IMR-90 (cell line): ENCODE measurements around the gene PLA2G4A. TPM values are rescaled to one million over a fixed set of nuclear protein-coding genes. Genes with fewer than 3 reads are reported as not detected.

Source experiments
- ATAC-seq: fragments of 200-7000 bp; cut with Tn5 transposase; 2 replicates; pipeline ENCODE4 v1.9.1; 2020; ENCODE audit warnings: low read depth, mild to moderate bottlenecking, moderate library complexity
- BruUV-seq: library from RNA; stranded (reverse); fragments of 400-500 nt; replicated peaks from 2 replicates; lab custom pipeline; 2021; lab: Mats Ljungman, UMichigan
- CTCF ChIA-PET: fragments of 300-600 bp; formaldehyde crosslinking; extraction: SDS; loops from one replicate; lab custom pipeline; 2021; ENCODE audit warnings: antibody characterized with exemption; lab: Yijun Ruan, JAX
- POLR2A ChIA-PET: fragments of 300-600 bp; sonication (Branson Sonifier 250); formaldehyde crosslinking; loops from one replicate; lab custom pipeline; 2022; ENCODE audit warnings: antibody characterized with exemption; ENCODE audit not compliant: unreplicated experiment; lab: Charles Lee
- DNase-seq: peaks from one replicate; pipeline ENCODE4 v3.0.0; 2013
- H2AFZ ChIP-seq: replicated peaks from 2 replicates; pipeline ENCODE3; 2013; ENCODE audit warnings: low read length, mild to moderate bottlenecking; ENCODE audit not compliant: poor library complexity
- H2AK5ac ChIP-seq: 2 replicates; pipeline ENCODE4 v1.6.1; 2013; ENCODE audit warnings: low read depth, low read length, inconsistent platforms
- H2AK9ac ChIP-seq: replicated peaks from 2 replicates; pipeline ENCODE3; 2013; ENCODE audit warnings: mild to moderate bottlenecking, low read depth, low read length, moderate library complexity; ENCODE audit not compliant: poor library complexity
- H2BK120ac ChIP-seq: 2 replicates; pipeline ENCODE4 v1.6.1; 2013; ENCODE audit warnings: low read depth, low read length, inconsistent platforms
- H2BK15ac ChIP-seq: 3 replicates; pipeline ENCODE4 v1.6.1; 2013; ENCODE audit warnings: low read depth, low read length, inconsistent platforms
- H2BK20ac ChIP-seq: 2 replicates; pipeline ENCODE4 v1.6.1; 2013; ENCODE audit warnings: low read depth, mild to moderate bottlenecking, inconsistent platforms, low read length, moderate library complexity
- H2BK5ac ChIP-seq: 2 replicates; pipeline ENCODE4 v1.6.1; 2013; ENCODE audit warnings: mild to moderate bottlenecking, low read depth, low read length, inconsistent platforms; ENCODE audit not compliant: poor library complexity, severe bottlenecking
- H3K14ac ChIP-seq: replicated peaks from 2 replicates; pipeline ENCODE4 v1.6.1; 2013; ENCODE audit warnings: low read depth, low read length, inconsistent platforms
- H3K18ac ChIP-seq: 2 replicates; pipeline ENCODE4 v1.6.1; 2013; ENCODE audit warnings: low read depth, low read length, control low read depth
- H3K23ac ChIP-seq: 2 replicates; pipeline ENCODE4 v1.6.1; 2013; ENCODE audit warnings: low read depth, low read length, inconsistent platforms
- H3K27ac ChIP-seq: 2 replicates; pipeline ENCODE4 v1.5.1; 2013; ENCODE audit warnings: mild to moderate bottlenecking, control low read depth, low read length; ENCODE audit not compliant: insufficient read depth
- H3K27me3 ChIP-seq: 2 replicates; pipeline ENCODE4 v1.6.1; 2013; ENCODE audit warnings: low read length; ENCODE audit not compliant: control insufficient read depth, insufficient read depth
- H3K36me3 ChIP-seq: 2 replicates; pipeline ENCODE4 v1.6.1; 2013; ENCODE audit warnings: low read length, mixed read lengths; ENCODE audit not compliant: control insufficient read depth, insufficient read depth
- H3K4ac ChIP-seq: 2 replicates; pipeline ENCODE4 v1.6.1; 2013; ENCODE audit warnings: low read depth, low read length, inconsistent platforms
- H3K4me1 ChIP-seq: 2 replicates; pipeline ENCODE4 v1.6.1; 2013; ENCODE audit warnings: low read length, mixed read lengths; ENCODE audit not compliant: control insufficient read depth, insufficient read depth
- H3K4me2 ChIP-seq: 2 replicates; pipeline ENCODE4 v1.6.1; 2013; ENCODE audit warnings: low read depth, mild to moderate bottlenecking, control low read depth, low read length, moderate library complexity
- H3K4me3 ChIP-seq: 2 replicates; pipeline ENCODE4 v1.5.1; 2013; ENCODE audit warnings: low read depth, mild to moderate bottlenecking, control low read depth, low read length, moderate library complexity; ENCODE audit not compliant: insufficient read depth
- H3K56ac ChIP-seq: 2 replicates; pipeline ENCODE4 v1.6.1; 2013; ENCODE audit warnings: low read length, inconsistent platforms; ENCODE audit not compliant: insufficient read depth; ENCODE audit errors: extremely low read depth
- H3K79me1 ChIP-seq, 2 experiments: 2 replicates each; pipeline ENCODE4 v1.6.1; 2013; ENCODE audit warnings: low read length in 2 of 2, inconsistent platforms in 1 of 2, low read depth in 1 of 2
- H3K9ac ChIP-seq: 2 replicates; pipeline ENCODE4 v1.6.1; 2013; ENCODE audit warnings: low read depth, low read length, control low read depth
- H3K9me1 ChIP-seq: 2 replicates; pipeline ENCODE4 v1.6.1; 2013; ENCODE audit warnings: low read length, inconsistent platforms; ENCODE audit not compliant: insufficient read depth
- H3K9me3 ChIP-seq: 2 replicates; pipeline ENCODE4 v1.6.1; 2013; ENCODE audit warnings: low read length; ENCODE audit not compliant: control insufficient read depth, insufficient read depth
- H4K20me1 ChIP-seq: 2 replicates; pipeline ENCODE4 v1.6.1; 2013; ENCODE audit warnings: low read length, inconsistent platforms; ENCODE audit not compliant: insufficient read depth
- H4K5ac ChIP-seq: 2 replicates; pipeline ENCODE4 v1.6.1; 2013; ENCODE audit warnings: mild to moderate bottlenecking, low read depth, low read length, control low read depth
- H4K8ac ChIP-seq, 2 experiments: 2 replicates each; pipeline ENCODE4 v1.6.1; 2013; ENCODE audit warnings: low read depth in 2 of 2, low read length in 2 of 2, control low read depth in 1 of 2, inconsistent platforms in 1 of 2
- H4K91ac ChIP-seq: 2 replicates; pipeline ENCODE4 v1.6.1; 2013; ENCODE audit warnings: low read depth, low read length, inconsistent platforms; ENCODE audit not compliant: insufficient read depth
- BHLHE40 ChIP-seq: fragments of 150-350 bp; IDR thresholded peaks from 2 replicates; pipeline ENCODE4 v1.6.1; 2016; ENCODE audit warnings: mild to moderate bottlenecking, low read depth, low read length
- CEBPB ChIP-seq: IDR thresholded peaks from 2 replicates; pipeline ENCODE4 v1.6.1; 2012; ENCODE audit warnings: low read depth, low read length, improper control_type of control experiment
- CHD1 ChIP-seq: IDR thresholded peaks from 2 replicates; pipeline ENCODE4 v1.6.1; 2012; ENCODE audit warnings: low read depth, low read length, improper control_type of control experiment
- MAZ ChIP-seq: IDR thresholded peaks from 2 replicates; pipeline ENCODE4 v1.6.1; 2012; ENCODE audit warnings: low read depth, mild to moderate bottlenecking, low read length, improper control_type of control experiment, moderate library complexity, borderline replicate concordance
- MXI1 ChIP-seq: IDR thresholded peaks from 2 replicates; pipeline ENCODE4 v1.6.1; 2012; ENCODE audit warnings: low read depth, mild to moderate bottlenecking, low read length, moderate library complexity, borderline replicate concordance
- NFE2L2 ChIP-seq: fragments of 150-350 bp; IDR thresholded peaks from 2 replicates; pipeline ENCODE4 v1.6.1; 2016; ENCODE audit warnings: low read depth, mild to moderate bottlenecking, low read length
- RAD21 ChIP-seq: IDR thresholded peaks from 2 replicates; pipeline ENCODE4 v1.6.1; 2012; ENCODE audit warnings: low read length, improper control_type of control experiment
- RCOR1 ChIP-seq: IDR thresholded peaks from 2 replicates; pipeline ENCODE4 v1.6.1; 2012; ENCODE audit warnings: mild to moderate bottlenecking, low read length, improper control_type of control experiment; ENCODE audit not compliant: insufficient replicate concordance
- SMC3 ChIP-seq: fragments of 150-350 bp; IDR thresholded peaks from 2 replicates; pipeline ENCODE4 v1.6.1; 2016; ENCODE audit warnings: low read depth, mild to moderate bottlenecking, antibody characterized with exemption, low read length, moderate library complexity
- USF2 ChIP-seq: fragments of 150-350 bp; IDR thresholded peaks from 2 replicates; pipeline ENCODE4 v1.6.1; 2017; ENCODE audit warnings: mild to moderate bottlenecking, antibody characterized with exemption, low read length, low read depth
- WGBS, 2 experiments: methylation state at CpG; one replicate each; pipeline versions ENCODE4 v1.1.5 to v1.1.7; 2013; ENCODE audit warnings: missing lambda C conversion rate in 2 of 2; ENCODE audit not compliant: insufficient read length in 1 of 2; ENCODE audit errors: extremely low coverage in 2 of 2; 5-methylcytosine and 5-hydroxymethylcytosine counted together
- dilution Hi-C: fragments of 300-500 bp; cut with HindIII; formaldehyde crosslinking; loops from one replicate; pipeline ENCODE4 v1.14.3; 2018; ENCODE audit warnings: low sequenced_read_pairs; ENCODE audit not compliant: unreplicated experiment
- in situ Hi-C: fragments of 300-500 bp; cut with MboI; formaldehyde crosslinking; loops from 3 replicates; pipeline ENCODE4 v1.14.3; 2019; ENCODE audit warnings: low sequenced_read_pairs, inconsistent platforms, mixed read lengths
- intact Hi-C: fragments of 100-400 bp; cut with micrococcal nuclease; formaldehyde crosslinking; loops from 2 replicates; pipeline ENCODE4 v1.10.0; 2022
- polyA plus RNA-seq, 3 experiments: library from polyadenylated mRNA; depleted of rRNA; stranded (reverse); fragments of >200 nt; gene quantifications; 2 replicates each; pipeline ENCODE4 v1.2.3, GENCODE V29; 2012; ENCODE audit warnings: low replicate concordance in 1 of 3
- total RNA-seq: library from RNA; depleted of rRNA; stranded (reverse); fragments of >200 nt; gene quantifications from 2 replicates; pipeline ENCODE4 v1.2.3, GENCODE V29; 2012

PLA2G4A gene
- total and polyA plus RNA-seq, 2 of the 4 experiments (the other 2 are of a cell fraction): 1.6 to 3.8 TPM

DNA sequence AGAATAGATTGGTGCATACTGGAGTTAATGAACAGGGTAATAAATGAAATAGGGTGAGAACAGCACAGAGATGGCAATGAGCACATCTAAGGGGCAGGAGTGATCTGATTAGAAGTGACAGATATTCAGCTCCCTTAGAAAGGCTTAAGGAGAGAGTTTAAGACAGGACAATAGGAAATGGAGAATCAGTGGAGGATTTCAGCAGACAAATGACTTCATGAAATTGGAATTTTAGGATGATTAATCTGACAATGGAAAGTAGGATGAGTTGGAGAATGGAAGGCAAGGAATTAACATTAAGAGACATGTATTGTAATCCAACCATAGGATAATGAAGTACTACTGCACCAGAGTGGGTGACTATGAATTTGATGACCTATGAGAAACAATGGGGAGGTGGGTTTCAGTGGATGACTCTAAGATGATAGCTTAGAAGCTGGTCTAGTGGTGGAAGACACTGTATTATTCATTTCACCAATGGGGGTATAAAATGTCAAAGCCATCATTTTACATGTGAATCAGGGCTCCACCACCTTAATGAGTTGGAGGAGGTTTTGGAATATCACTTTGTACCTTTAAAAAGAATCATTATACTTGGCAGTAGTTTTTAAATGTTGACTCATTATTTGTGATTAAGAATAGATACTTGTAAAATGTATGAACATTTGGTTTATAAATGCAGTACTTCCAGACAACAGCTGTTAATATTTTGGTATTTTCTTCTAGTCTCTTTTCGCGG lies 139.1 kb downstream of the PLA2G4A start:
- TF ChIP-seq MAZ (no peak), CEBPB (no peak), NFE2L2 (no peak), MXI1 (no peak), RCOR1 (no peak), SMC3 (no peak), CHD1 (no peak), USF2 (no peak), BHLHE40 (no peak), RAD21 (no peak)
- Histone ChIP-seq H3K14ac (no peak overlapping the region), H2BK15ac (peak overlapping the region; percentile 66; the same call in 1 of the 3 replicates), H2BK120ac (no peak overlapping the region), H4K20me1 (no peaks in the 10 kb centered on the region), H3K4ac (no peak overlapping the region), H3K9ac (no peak overlapping the region), H3K56ac (no peak overlapping the region), H3K9me3 (no peaks in the 10 kb centered on the region), H3K79me1 (no peaks in the 10 kb centered on the region), H2BK20ac (0 out of 2 replicates have a peak overlapping the region, but pooled peaks have one; percentile 39), H3K18ac (no peak overlapping the region; the same call in 1 of the 2 replicates), H4K8ac (no peak overlapping the region), H3K4me3 (no peak overlapping the region), H2BK5ac (peak overlapping the region; percentile 45), H3K36me3 (no peaks in the 10 kb centered on the region), H3K4me2 (no peak overlapping the region; the same call in 1 of the 2 replicates), H3K23ac (no peak overlapping the region), H2AK5ac (no peak overlapping the region), H3K27me3 (no peaks in the 10 kb centered on the region), H2AK9ac (no peak overlapping the region), H4K5ac (no peak overlapping the region; the same call in 1 of the 2 replicates), H3K9me1 (no peaks in the 10 kb centered on the region), H3K27ac (no peak overlapping the region), H3K4me1 (no peaks in the 10 kb centered on the region; the same call in 1 of the 2 replicates), H2AFZ (no peak overlapping the region), H4K91ac (no peak overlapping the region)
- no CpG with 5 or more reads among the region's 2 CpGs for WGBS, 2 experiments
- ATAC-seq (peak; percentile 24; the same call in 1 of the 2 replicates), DNase-seq (peak; percentile 54)
- dilution Hi-C loops (no loop called here), intact Hi-C loops (no loop called here), in situ Hi-C loops (no loop called here)
- BruUV-seq: no TSS peak
- ChIA-PET POLR2A (no interaction called here), CTCF (interaction anchor here (0.6 kb wide), 1 partner anchor 379 kb away, joined by 3 read pairs; no protein-coding TSS in a partner anchor)
